HG03457 (cell line): Measurements from ENCODE around the gene NXNL2.

Experiments used
- ATAC-seq: cut with Tn5 transposase; IDR thresholded peaks from one replicate; pipeline ENCODE4 v1.9.1; 2021; ENCODE audit warnings: moderate number of reproducible peaks; ENCODE audit not compliant: unreplicated experiment

Gene NXNL2

GRCh38 chr9:88578121-88579049 is 43.4 kb downstream of the NXNL2 start:
- no peak for ATAC-seq

GRCh38 chr9:88579050-88579715 is 44.2 kb downstream of the NXNL2 start:
- ATAC-seq: no peak

DNA sequence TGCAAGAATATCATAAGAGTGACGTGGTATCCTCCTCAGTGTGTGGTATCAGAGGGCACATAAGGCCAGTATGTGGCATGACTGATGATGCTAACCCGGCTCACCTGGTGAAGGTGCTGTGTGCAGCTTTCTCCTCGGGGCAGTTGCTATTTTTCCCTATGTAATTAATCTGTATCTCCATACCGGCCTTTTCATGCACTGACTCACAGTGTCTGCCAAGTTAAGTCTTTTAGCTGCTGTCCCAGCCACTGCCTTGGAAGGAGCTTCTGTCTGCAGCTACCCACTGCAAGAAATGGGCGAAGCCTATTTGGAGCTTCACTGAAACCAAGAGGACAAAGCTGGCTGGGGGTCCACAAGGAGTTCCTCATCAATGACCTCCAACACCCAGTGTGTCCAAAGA is 46.0 kb downstream of the NXNL2 start:
- ATAC-seq: no peak

GRCh38 chr9:88583901-88584596 is 49.1 kb downstream of the NXNL2 start:
- no peak for ATAC-seq

DNA sequence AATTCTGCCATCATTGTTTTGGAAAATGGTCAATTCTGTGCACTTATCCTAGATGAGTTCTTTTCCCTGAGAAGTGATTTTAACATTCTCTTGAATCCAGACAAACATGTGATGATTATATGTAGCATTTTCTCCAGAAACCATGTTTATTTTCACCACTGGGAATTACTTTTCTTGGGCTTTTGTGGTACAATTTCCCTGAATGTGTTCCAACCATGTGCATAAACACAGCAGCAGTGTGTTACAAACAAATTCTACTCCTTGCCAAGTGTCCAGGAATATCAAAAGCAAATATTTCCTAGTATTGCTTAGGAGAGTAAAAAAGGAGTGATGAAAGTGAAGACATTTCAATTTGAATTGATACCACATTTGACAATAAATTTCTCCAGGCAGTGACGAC is 50.4 kb downstream of the NXNL2 start:
- ATAC-seq: no peak

GRCh38 chr9:88586452-88586851 is 51.5 kb downstream of the NXNL2 start:
- no peak for ATAC-seq

DNA sequence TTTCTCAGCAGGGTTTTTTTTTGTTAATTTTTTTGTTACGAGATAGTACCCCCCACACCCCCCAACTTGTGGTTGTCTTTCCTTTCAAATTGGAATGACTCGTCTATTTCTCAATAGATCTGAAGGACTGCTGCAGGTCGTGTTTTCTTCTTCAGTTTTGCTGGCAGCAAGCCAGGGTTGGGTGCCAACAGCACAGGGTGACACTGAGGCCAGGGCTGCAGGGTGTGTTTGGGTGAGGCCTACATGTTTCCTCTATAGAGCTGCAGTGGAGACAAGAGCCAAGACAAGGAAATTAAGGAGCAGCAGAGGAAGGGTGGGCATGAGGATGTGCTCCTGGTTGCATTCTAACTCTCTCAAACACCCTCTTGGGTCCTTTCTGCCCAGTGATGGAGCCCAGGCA is 52.2 kb downstream of the NXNL2 start:
- ATAC-seq: no peak

GRCh38 chr9:88587885-88588649 is 53.1 kb downstream of the NXNL2 start:
- no peak for ATAC-seq

GRCh38 chr9:88589656-88590055 is 54.7 kb downstream of the NXNL2 start:
- no peak for ATAC-seq

GRCh38 chr9:88590558-88591146 is 55.7 kb downstream of the NXNL2 start:
- no peak for ATAC-seq

DNA sequence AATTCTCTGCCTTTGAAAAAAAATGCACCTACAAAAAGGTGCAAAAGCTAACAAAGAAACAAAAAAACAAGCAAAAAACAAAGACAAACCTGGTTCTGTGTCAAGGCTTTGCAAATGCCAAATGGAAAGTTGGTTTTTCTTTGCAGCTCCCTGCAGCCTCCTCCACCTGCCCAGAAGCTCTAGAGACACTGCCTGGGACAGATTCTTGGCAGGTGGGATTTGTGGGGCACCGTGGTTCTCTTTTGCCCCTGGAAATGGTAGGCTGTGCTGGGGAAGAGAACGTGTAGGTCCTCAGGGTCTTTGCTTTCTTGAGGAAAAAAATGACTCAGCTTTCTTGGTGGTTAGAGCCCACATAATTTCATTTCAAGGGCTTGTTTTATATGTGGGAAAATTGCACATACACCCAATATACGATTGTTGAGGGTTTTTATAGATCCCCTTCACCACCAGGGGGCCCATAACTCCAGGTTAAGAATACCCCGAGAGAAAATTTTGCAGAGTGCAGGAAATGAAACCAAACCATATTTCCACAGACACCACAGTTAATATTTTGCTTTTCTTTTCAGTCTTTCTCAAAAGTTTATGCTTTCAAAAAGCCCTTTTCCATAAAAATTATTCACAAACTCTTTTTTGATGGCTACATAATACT is 58.7 kb downstream of the NXNL2 start:
- no peak for ATAC-seq
